K562 (cell line): ENCODE measurements around the gene TMEM151A. TPM values are rescaled to one million over a fixed set of nuclear protein-coding genes. Genes with fewer than 3 reads are reported as not detected.

Source experiments
- ASH1L ChIP-seq: fragments of 450-650 bp; IDR thresholded peaks from 2 replicates; pipeline ENCODE4 v1.6.1; 2018; ENCODE audit warnings: borderline replicate concordance, mild to moderate bottlenecking, low read depth; ENCODE audit not compliant: partially characterized antibody
- C11orf30 ChIP-seq: fragments of 450-650 bp; IDR thresholded peaks from 2 replicates; pipeline ENCODE4 v1.6.1; 2016; ENCODE audit warnings: low read depth, mild to moderate bottlenecking
- CBFB ChIP-seq: sonication (generic); formaldehyde crosslinking; IDR thresholded peaks from 2 replicates; pipeline ENCODE4 v1.4.0; 2020; ENCODE audit warnings: mild to moderate bottlenecking, missing genetic modification reagents
- HNRNPK ChIP-seq: fragments of 200-400 bp; formaldehyde crosslinking; IDR thresholded peaks from one replicate; pipeline ENCODE4 v1.6.1; 2018; ENCODE audit warnings: mild to moderate bottlenecking, low read depth, low read length; ENCODE audit not compliant: poor library complexity, severe bottlenecking
- KDM5B ChIP-seq: fragments of 200-600 bp; sonication (generic); IDR thresholded peaks from 2 replicates; pipeline ENCODE4 v1.6.1; 2012; ENCODE audit warnings: low read depth, mild to moderate bottlenecking, moderate library complexity, low read length, control low read depth, inconsistent platforms; ENCODE audit not compliant: insufficient replicate concordance
- NEUROD1 ChIP-seq: fragments of 150-350 bp; IDR thresholded peaks from 2 replicates; pipeline ENCODE4 v1.6.1; 2014; ENCODE audit warnings: borderline replicate concordance, low read length, low read depth; ENCODE audit not compliant: partially characterized antibody
- NRF1 ChIP-seq, 2 experiments: fragments of 450-650 bp; IDR thresholded peaks in 1 of 2; conservative IDR thresholded peaks in 1 of 2; 2 replicates each; pipeline ENCODE4 v1.6.1; 2014; ENCODE audit warnings: mild to moderate bottlenecking in 2 of 2
- PHB2 ChIP-seq: fragments of 450-650 bp; IDR thresholded peaks from 2 replicates; pipeline ENCODE4 v1.6.1; 2017; ENCODE audit warnings: low read depth
- PRMT5 ChIP-seq: sonication (generic); formaldehyde crosslinking; IDR thresholded peaks from 2 replicates; pipeline ENCODE4 v1.5.0; 2020; ENCODE audit warnings: missing genetic modification reagents
- SMARCA4 ChIP-seq: fragments of 450-650 bp; IDR thresholded peaks from 2 replicates; pipeline ENCODE4 v1.6.1; 2016
- SMC3 ChIP-seq: conservative IDR thresholded peaks from 2 replicates; pipeline ENCODE4 v1.6.1; 2011; ENCODE audit warnings: low read depth, low read length, improper control_type of control experiment; ENCODE audit not compliant: insufficient read depth
- SP1 ChIP-seq: sonication (generic); formaldehyde crosslinking; IDR thresholded peaks from 2 replicates; pipeline ENCODE4 v1.8.1; 2022; ENCODE audit warnings: mild to moderate bottlenecking, missing genetic modification reagents
- polyA plus RNA-seq, 8 experiments: library from polyadenylated mRNA; depleted of rRNA in 4 of 8; stranded (reverse) in 5 of 8; unstranded in 3 of 8; fragments of >200 nt; fragmentation: Nextera tagmentation in 2 of 8; fragmentation: Illumina TruSeq in 1 of 8; extraction: Ambion mirVana in 2 of 8; extraction: Trizol in 1 of 8; gene quantifications; 2 replicates each; pipeline versions ENCODE4 v1.2.1 to v1.2.3, GENCODE V29; 2011 to 2014; ENCODE audit warnings: inconsistent platforms in 1 of 8, missing spikeins in 1 of 8
- total RNA-seq, 7 experiments: library from RNA; depleted of rRNA in 6 of 7; stranded (reverse); fragments of >200 nt in 6 of 7; fragmentation: Illumina TruSeq in 2 of 7; extraction: Trizol in 2 of 7; gene quantifications; 2 replicates each; pipeline versions ENCODE4 v1.2.1 to v1.2.3, GENCODE V29; 2011 to 2021; ENCODE audit warnings: low replicate concordance in 1 of 7
- TF ChIP-seq, protein P1 (sequence below): fragments of 450-650 bp; IDR thresholded peaks from 2 replicates; pipeline ENCODE4 v1.6.1; 2016; ENCODE audit warnings: mild to moderate bottlenecking, moderate library complexity
- TF ChIP-seq, protein P2 (sequence below): fragments of 250-450 bp; sonication (Bioruptor Pico); IDR thresholded peaks from 2 replicates; pipeline ENCODE4 v1.8.0; 2022; ENCODE audit warnings: inconsistent platforms, mild to moderate bottlenecking, moderate library complexity, borderline replicate concordance

Gene TMEM151A
- total and polyA plus RNA-seq, 9 of the 15 experiments (the other 6 are each of a cell fraction or from before 2014, with no cell fraction given): not detected

DNA sequence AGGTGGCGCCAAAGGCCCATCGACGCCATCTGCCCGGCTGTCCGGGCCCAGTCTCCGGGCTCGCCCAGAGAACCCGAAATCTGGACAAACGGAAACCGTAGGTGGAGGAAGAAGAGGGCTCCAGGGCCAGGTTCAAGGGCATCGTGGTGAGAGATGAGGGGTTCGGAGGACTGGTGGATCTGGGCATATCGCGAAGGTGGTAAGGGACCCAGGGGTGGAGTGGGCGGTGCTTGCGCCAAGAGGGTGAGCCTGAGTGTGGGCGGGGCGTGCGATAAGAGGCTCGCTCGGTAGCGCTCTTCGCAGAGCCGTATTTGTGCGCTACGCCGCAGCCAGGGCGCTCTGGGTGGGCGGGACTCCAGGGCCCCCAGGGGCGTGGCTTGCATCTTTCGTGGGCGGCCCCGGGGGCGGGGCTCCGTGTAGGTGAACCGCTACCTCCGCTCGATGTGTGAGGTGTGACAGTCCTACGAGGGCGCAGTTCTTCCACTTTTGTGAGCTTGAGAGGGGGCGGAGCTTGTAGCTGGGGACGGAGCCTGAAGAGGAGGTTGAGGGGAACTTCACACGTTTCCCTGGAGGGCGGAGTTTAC, 20.4 kb downstream of the TMEM151A start (continued):
- TF ChIP-seq, protein P1, sequence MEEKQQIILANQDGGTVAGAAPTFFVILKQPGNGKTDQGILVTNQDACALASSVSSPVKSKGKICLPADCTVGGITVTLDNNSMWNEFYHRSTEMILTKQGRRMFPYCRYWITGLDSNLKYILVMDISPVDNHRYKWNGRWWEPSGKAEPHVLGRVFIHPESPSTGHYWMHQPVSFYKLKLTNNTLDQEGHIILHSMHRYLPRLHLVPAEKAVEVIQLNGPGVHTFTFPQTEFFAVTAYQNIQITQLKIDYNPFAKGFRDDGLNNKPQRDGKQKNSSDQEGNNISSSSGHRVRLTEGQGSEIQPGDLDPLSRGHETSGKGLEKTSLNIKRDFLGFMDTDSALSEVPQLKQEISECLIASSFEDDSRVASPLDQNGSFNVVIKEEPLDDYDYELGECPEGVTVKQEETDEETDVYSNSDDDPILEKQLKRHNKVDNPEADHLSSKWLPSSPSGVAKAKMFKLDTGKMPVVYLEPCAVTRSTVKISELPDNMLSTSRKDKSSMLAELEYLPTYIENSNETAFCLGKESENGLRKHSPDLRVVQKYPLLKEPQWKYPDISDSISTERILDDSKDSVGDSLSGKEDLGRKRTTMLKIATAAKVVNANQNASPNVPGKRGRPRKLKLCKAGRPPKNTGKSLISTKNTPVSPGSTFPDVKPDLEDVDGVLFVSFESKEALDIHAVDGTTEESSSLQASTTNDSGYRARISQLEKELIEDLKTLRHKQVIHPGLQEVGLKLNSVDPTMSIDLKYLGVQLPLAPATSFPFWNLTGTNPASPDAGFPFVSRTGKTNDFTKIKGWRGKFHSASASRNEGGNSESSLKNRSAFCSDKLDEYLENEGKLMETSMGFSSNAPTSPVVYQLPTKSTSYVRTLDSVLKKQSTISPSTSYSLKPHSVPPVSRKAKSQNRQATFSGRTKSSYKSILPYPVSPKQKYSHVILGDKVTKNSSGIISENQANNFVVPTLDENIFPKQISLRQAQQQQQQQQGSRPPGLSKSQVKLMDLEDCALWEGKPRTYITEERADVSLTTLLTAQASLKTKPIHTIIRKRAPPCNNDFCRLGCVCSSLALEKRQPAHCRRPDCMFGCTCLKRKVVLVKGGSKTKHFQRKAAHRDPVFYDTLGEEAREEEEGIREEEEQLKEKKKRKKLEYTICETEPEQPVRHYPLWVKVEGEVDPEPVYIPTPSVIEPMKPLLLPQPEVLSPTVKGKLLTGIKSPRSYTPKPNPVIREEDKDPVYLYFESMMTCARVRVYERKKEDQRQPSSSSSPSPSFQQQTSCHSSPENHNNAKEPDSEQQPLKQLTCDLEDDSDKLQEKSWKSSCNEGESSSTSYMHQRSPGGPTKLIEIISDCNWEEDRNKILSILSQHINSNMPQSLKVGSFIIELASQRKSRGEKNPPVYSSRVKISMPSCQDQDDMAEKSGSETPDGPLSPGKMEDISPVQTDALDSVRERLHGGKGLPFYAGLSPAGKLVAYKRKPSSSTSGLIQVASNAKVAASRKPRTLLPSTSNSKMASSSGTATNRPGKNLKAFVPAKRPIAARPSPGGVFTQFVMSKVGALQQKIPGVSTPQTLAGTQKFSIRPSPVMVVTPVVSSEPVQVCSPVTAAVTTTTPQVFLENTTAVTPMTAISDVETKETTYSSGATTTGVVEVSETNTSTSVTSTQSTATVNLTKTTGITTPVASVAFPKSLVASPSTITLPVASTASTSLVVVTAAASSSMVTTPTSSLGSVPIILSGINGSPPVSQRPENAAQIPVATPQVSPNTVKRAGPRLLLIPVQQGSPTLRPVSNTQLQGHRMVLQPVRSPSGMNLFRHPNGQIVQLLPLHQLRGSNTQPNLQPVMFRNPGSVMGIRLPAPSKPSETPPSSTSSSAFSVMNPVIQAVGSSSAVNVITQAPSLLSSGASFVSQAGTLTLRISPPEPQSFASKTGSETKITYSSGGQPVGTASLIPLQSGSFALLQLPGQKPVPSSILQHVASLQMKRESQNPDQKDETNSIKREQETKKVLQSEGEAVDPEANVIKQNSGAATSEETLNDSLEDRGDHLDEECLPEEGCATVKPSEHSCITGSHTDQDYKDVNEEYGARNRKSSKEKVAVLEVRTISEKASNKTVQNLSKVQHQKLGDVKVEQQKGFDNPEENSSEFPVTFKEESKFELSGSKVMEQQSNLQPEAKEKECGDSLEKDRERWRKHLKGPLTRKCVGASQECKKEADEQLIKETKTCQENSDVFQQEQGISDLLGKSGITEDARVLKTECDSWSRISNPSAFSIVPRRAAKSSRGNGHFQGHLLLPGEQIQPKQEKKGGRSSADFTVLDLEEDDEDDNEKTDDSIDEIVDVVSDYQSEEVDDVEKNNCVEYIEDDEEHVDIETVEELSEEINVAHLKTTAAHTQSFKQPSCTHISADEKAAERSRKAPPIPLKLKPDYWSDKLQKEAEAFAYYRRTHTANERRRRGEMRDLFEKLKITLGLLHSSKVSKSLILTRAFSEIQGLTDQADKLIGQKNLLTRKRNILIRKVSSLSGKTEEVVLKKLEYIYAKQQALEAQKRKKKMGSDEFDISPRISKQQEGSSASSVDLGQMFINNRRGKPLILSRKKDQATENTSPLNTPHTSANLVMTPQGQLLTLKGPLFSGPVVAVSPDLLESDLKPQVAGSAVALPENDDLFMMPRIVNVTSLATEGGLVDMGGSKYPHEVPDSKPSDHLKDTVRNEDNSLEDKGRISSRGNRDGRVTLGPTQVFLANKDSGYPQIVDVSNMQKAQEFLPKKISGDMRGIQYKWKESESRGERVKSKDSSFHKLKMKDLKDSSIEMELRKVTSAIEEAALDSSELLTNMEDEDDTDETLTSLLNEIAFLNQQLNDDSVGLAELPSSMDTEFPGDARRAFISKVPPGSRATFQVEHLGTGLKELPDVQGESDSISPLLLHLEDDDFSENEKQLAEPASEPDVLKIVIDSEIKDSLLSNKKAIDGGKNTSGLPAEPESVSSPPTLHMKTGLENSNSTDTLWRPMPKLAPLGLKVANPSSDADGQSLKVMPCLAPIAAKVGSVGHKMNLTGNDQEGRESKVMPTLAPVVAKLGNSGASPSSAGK: no peak; the same call in 1 of the 2 replicates
- TF ChIP-seq SP1 (CRISPR knock-in tag) (peak; percentile 98), NEUROD1 (no peak), KDM5B (no peak), PHB2 (no peak), SMARCA4 (peak; percentile 64; the same call in 1 of the 2 replicates), ASH1L (no peak), NRF1 (conservative IDR thresholded peaks at IDR 0.05 in 1 of 2, IDR thresholded peaks at IDR 0.05 in 1 of 2) (peak; percentile 75 to 79), CBFB (CRISPR knock-in tag) (peak; percentile 46; the same call in 1 of the 2 replicates), SMC3 (peak; percentile 97), HNRNPK (no peak), PRMT5 (no peak), C11orf30 (no peak)
- TF ChIP-seq, protein P2, sequence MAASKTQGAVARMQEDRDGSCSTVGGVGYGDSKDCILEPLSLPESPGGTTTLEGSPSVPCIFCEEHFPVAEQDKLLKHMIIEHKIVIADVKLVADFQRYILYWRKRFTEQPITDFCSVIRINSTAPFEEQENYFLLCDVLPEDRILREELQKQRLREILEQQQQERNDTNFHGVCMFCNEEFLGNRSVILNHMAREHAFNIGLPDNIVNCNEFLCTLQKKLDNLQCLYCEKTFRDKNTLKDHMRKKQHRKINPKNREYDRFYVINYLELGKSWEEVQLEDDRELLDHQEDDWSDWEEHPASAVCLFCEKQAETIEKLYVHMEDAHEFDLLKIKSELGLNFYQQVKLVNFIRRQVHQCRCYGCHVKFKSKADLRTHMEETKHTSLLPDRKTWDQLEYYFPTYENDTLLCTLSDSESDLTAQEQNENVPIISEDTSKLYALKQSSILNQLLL (CRISPR knock-in tag): no peak
